NCI-H2107 treated with DMSO at 0.1 percent for 48 hours (cell line): Measurements from ENCODE around the gene TUSC2.
A peak's percentile ranks its signal among the peaks of the same experiment; 100 is the strongest.
"Not testable (repeated sequence)": the region's sequence is repeated elsewhere in the genome, so short reads cannot be mapped to it uniquely, and the experiment has no call there.

ENCODE experiments used
- DNase-seq: peaks from one replicate; lab custom pipeline; 2025; ENCODE audit not compliant: unreplicated experiment; lab: John Stamatoyannopoulos, UW

The TUSC2 gene

GRCh38 chr3:50296721-50297383 is 31.2 kb downstream of the TUSC2 start:
- DNase-seq = no peak

- no peak for DNase-seq
These were observed 32.2 kb downstream of the TUSC2 start for GRCh38 chr3:50295553-50296431.

DNA sequence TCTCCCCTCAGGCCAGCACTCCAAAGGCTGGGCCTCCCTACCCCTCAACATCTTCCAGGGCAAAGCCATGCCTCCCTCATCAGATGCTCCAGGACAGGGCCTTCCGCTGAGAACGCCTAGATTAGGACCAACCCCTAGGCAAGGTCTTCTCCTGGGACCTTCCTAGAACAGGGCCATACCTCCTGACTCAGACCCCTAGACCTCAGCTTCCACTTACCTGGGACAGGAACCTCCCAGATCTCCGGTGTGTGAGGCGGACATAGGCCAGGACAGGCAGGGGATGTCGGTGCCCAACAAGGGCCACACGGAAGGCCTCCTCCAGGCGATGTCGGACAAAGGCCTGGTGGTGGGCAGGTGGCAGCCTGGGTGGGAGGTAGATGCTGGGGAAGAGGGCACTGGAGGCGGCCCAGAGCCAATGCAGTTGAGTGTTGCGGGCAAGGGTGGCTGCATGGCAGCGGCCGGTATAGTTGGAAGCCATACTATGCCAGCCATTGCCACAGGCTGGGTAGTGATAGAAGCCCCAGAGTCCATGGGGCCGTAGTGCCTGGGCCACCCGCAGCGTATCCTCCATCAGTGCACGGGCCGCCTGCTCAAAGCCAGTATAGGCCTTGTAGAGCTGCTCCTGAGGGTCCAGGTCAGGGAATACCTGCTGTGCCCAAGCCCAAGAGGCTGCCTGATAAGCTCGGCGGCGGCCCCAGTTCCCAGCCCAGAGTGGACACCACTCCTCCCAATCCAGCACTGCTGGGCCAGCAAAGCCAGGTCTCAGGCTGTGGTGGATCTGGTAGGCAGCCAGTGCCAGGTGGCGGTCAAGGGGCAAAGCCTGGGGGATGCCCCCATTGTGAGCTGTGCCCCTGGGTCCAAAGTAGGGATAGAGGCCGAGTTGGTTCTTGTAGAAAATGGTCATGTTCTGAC is 33.3 kb downstream of the TUSC2 start:
- no peak for DNase-seq

GRCh38 chr3:50294089-50294488 is 33.9 kb downstream of the TUSC2 start:
- DNase-seq = no peak

DNA sequence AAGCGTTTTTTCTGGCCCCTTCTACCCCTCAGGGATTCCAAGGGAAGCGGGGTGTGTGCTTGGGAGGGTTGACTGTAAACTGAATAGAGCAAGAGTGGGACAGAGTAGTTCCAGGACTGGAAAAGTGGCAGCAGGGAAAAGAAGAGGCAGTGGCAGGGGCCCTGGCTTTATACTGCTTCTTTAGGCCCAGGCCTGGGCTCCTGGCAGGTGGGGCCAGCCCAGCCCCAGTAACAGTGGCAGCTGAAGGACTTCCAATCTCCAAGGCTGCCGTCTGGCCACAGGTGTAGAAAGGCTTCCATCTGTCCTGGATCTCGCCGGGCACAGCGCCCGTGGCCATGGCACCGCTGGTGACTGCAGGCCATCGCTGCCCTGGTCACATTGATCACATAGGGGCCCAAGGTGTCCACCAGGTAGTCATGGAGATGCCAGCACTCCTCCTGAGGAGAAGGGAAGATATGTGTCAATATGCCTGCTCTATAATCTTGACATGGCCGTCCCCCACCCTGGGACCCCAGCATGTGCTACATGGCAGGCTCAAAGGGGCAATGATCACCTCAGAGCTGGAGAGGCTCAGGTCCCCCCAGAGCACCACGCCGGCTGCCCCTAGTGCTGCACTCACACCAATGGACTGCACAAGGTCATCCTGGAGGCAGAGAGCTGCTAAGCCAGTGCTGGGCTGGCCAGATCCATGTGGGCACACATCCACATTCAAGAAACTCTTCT is 34.8 kb downstream of the TUSC2 start:
- no peak for DNase-seq

- DNase-seq = peak; percentile 65
These were observed 35.6 kb downstream of the TUSC2 start, which contains the start of gene IFRD2 for GRCh38 chr3:50292159-50293078. Gene IFRD2 (minus strand): TSS chr3:50292429. CDS start chr3:50292274, 155 bp downstream.

DNA sequence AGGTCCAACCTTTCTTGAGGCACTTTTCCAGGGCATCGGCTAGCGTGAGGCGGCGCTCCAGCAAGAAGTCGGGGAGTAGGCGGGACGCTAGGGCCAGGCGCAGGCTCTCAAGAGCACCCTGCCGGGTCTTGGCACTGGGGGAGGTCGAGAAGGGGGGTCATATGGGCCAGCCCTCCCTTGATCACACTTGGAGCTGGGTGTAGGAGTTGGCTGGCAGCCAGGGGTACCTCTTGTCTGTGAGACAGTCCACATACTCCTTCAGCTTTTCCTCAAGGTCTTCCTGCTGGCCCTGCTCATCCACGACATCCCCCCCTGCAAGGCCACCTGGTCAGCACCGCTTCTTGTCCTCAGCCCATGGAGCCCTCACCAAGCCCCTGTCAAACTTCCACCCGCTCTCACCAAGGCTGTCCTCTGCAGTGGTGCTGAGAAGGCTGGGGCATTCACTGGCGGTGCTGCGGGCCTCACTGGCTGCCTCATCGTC is 37.8 kb downstream of the TUSC2 start:
- no peak for DNase-seq

DNA sequence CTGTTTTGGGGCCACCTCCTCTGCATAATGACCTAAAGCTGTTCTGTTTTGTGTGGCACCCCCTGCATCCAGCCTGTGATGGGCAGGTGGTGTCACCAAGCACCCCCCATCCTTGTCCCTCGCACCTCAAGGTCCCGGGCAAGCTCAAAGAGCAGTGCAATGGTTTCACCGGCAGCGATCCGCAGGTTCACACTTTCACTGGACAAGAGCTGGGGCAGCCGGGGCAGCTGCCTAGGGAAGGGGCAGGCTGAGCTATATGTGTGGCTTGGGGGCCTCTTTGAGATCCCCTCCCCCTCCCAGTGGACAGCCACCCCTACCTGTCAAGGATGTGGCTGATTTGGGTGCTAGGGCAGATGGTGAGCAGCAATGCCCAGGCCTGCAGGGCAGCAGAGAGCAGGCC is 38.9 kb downstream of the TUSC2 start:
- DNase-seq = no peak

GRCh38 chr3:50288387-50289007 is 39.5 kb downstream of the TUSC2 start:
- no peak for DNase-seq

DNA sequence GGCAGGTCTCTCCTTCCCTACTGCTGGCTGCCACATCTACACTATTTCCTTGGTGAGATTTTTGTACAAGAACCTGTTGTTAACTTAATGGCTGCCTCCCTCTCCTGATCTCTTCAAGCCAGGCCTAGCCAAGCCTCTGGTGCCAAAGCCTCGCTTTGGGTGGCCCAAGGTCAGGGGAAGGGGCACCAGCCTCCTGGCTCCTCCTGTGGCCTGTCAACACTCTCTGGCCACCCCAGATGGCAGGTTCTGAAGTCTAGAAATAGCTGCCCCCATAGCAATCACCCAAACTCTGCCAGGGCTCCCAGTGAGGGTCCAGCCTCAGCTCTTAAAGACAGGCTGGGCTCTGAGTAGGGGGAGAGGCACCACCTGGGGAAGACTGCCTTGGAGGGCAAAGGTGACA is 40.8 kb downstream of the TUSC2 start:
- no peak for DNase-seq

- DNase-seq = no peak
These were observed 41.4 kb downstream of the TUSC2 start for GRCh38 chr3:50286322-50287227.

DNA sequence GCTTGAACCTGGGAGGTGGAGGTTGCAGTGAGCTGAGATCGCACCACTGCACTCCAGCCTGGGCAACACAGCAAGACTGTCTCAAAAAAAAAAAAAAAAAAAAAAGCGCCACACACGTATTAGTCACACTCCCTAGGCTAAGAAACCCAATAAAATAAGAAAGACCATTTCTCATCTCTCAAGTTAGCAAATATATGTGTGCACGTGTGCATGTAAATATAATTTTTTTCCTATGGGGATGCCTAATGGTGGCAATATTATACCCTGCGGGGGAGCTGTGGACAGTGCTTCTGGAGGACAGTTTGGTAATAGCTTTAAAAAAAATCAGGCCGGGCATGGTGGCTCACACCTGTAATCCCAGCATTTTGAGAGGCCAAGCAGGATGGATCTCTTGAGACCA is 43.9 kb downstream of the TUSC2 start:
- DNase-seq = not testable (repeated sequence)

DNA sequence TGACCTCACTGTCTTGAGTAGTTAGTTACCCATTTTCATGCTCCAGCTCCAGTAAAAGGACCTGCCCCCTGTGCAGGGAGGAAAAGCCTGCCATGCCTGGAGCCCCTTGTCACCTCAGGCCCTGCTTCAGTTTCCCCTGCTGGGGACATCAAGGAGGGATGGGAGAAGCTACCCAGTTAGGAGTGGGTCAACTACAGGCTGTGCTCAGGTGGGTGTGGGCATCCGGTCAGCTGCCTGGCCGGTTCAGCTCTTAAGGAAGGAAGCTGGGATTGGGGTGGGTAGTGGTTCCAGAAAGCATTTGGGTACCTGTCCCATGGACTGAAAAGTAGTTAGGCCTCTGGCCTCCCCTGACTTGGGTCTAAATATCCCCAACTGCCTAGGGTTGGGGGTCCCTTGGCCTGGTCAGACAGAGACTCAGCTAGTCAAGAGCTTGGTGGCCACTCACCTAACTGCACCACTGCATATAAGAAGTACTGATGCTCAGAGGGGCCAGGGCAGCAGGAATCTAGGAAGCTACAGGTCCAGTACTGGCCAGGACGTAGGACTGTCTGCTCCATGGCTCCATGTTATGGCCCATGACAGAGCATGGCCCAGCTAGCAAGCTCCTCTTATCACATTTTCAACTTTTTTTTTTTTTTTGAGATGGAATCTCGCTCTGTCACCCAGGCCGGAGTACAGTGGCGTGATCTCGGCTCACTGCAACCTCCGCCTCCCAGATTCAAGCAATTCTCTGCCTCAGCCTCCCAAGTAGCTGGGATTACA is 48.6 kb downstream of the TUSC2 start:
- DNase-seq = no peak

DNA sequence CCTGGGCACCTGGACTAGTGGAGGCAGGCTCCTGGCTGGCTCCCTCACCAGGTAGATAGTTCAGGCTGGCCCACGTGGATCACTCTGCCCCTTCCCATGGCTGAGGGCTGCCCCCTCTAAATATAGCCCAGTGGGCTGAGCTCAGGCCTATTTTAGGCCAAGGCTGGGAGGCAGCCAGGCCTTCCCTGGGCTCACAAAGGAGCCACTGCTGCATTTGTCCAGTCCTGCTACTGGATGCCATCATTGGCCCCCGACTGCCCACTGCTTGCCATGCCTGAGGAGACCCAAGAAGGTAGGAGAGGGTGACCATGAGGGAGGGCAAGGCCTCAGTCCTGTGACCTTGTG is 49.2 kb downstream of the TUSC2 start, which contains the start of gene LSMEM2:
Gene LSMEM2, plus strand, starts transcription at position 208 of the 345 bp plus-strand sequence. Its CDS starts 27 bp downstream, at position 235.
- DNase-seq = no peak

DNA sequence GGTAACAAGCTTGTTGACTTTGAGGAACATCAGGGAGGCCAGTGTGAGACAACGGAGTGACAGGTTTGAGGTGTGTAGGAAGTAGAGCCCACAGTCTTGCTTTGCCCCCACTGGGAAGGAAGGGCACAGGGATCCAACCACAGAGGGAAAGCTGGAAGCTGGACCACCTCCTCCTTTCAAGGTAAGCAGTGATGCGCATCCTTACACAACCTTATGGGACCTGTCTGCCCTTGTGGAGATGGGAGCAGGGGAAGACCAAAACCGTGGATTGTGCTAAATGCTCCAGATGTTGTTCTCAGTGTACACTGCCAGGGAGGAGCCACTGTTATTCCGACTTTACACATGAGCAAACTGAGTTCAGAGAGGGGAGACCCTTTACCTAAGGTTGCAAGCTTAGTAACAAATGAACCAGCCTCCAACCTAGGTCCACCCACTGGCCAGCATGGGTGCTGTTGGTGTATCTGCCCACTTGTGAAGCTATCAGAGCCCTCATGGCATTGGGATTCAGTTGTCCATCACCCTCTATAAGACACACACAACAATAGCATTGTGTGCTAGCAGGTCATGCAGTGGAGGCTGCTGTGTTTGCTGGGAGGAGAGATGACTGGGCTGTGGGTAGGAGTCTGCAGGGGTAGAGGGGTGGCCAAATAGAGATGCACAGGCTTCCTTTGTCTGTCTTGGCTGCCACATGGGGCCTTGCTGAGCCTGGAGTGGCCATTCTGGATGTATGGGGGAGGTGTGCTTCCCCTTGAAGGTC is 49.7 kb downstream of the TUSC2 start:
- DNase-seq = no peak

- DNase-seq = no peak
These were observed 51.3 kb downstream of the TUSC2 start for GRCh38 chr3:50276762-50277101.
